ACC112 (cell line): ENCODE results near the gene BTBD7.
A peak's percentile ranks its signal among the peaks of the same experiment; 100 is the strongest.
"Not testable (repeated sequence)": the region's sequence is repeated elsewhere in the genome, so short reads cannot be mapped to it uniquely, and the experiment has no call there.

Experiments
- H2AFZ ChIP-seq: fragments of 200-600 bp; sonication (generic); one replicate; pipeline ENCODE4 v1.6.0; 2017; ENCODE audit warnings: antibody characterized with exemption, low read length; ENCODE audit not compliant: unreplicated experiment
- H3K27ac ChIP-seq: fragments of 200-600 bp; sonication (generic); 2 replicates; pipeline ENCODE4 v1.5.1; 2014; ENCODE audit warnings: low read depth, mild to moderate bottlenecking, antibody characterized with exemption, low read length, moderate library complexity
- H3K27me3 ChIP-seq: fragments of 200-600 bp; sonication (generic); 2 replicates; pipeline ENCODE4 v1.6.1; 2014; ENCODE audit warnings: mild to moderate bottlenecking, antibody characterized with exemption, low read length, moderate library complexity, mixed read lengths; ENCODE audit not compliant: insufficient read depth
- H3K36me3 ChIP-seq: fragments of 200-600 bp; sonication (generic); 2 replicates; pipeline ENCODE4 v1.6.1; 2016; ENCODE audit warnings: mild to moderate bottlenecking, antibody characterized with exemption, low read length, moderate library complexity, mixed read lengths; ENCODE audit not compliant: insufficient read depth
- H3K4me1 ChIP-seq: fragments of 200-600 bp; sonication (generic); one replicate; pipeline ENCODE4 v1.6.1; 2016; ENCODE audit warnings: low read length, mixed read lengths; ENCODE audit not compliant: insufficient read depth, unreplicated experiment, control insufficient read depth
- H3K4me3 ChIP-seq: fragments of 200-600 bp; sonication (generic); 2 replicates; pipeline ENCODE4 v1.5.1; 2014; ENCODE audit warnings: mild to moderate bottlenecking, low read depth, low read length
- H3K79me2 ChIP-seq: fragments of 200-600 bp; sonication (generic); one replicate; pipeline ENCODE4 v1.6.0; 2016; ENCODE audit warnings: low read length; ENCODE audit not compliant: control insufficient read depth, unreplicated experiment, insufficient read depth

BTBD7 gene

DNA sequence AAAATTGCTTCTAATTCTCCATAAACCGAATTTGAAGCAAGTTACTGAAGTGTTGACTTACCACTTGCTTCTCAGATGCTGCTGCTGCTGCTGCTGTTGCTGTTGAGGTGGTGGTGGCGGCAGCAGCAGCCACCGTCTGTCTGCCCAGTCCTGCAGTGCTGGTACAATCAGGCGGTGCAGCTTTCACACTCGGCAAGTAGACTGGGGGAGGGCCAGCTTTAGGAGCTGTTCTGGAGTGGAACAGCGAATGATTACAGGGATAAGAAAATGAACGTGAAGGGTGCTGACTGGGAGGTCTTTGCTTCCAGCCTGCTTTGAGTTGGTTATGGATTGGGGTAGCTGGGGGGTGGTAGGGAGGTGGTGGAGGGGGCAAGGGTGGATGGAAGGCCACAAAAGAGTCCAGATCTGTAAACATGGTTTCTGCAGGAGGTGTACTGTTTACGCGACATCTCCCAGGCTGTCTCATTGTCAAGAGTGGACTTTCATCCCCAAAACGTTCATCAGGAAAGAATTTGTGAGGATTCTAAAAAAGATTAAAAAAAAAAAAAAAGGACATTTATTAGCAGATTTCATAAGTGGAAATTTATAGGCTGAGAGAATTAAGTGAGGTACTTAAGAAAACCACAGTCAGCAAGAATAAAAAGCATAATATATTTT is 86.9 kb downstream of the BTBD7 start:
- Histone ChIP-seq H3K36me3 (peaks cover 26% of the 10 kb centered on the region), H3K27me3 (no peaks in the 10 kb centered on the region), H3K4me1 (peaks cover 4% of the 10 kb centered on the region), H2AFZ (no peak overlapping the region), H3K27ac (no peak overlapping the region), H3K79me2 (no peaks in the 10 kb centered on the region), H3K4me3 (no peak overlapping the region)

DNA sequence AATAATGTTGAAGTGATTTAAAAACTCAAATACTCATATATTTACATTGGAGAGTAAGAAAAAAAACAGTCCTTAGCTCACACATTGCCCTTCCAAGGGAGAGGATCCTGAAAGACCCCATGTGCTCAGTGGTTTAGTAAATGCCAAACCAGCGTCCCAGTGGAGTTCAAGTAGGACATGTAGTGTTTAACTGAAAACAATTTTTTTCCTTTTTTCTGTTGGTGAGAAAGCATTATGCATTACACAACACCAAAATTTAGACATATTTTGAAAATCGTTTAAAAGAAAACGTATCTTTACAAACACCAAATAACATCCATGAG is 92.2 kb downstream of the BTBD7 start:
- Histone ChIP-seq H3K36me3 (peaks cover 9% of the 10 kb centered on the region), H3K4me1 (peaks cover 10% of the 10 kb centered on the region), H3K27ac (peak overlapping the region; percentile 20; the same call in 1 of the 2 replicates), H3K27me3 (no peaks in the 10 kb centered on the region), H3K79me2 (no peaks in the 10 kb centered on the region), H2AFZ (no peak overlapping the region), H3K4me3 (no peak overlapping the region)

- Histone ChIP-seq H2AFZ (no peak overlapping the region), H3K27ac (peak overlapping the region; percentile 20; the same call in 1 of the 2 replicates), H3K27me3 (no peaks in the 10 kb centered on the region), H3K79me2 (no peaks in the 10 kb centered on the region), H3K4me3 (no peak overlapping the region), H3K4me1 (peaks cover 10% of the 10 kb centered on the region), H3K36me3 (peaks cover 4% of the 10 kb centered on the region)
Measured at GRCh38 chr14:93239869-93240677, 92.8 kb downstream of the BTBD7 start.

DNA sequence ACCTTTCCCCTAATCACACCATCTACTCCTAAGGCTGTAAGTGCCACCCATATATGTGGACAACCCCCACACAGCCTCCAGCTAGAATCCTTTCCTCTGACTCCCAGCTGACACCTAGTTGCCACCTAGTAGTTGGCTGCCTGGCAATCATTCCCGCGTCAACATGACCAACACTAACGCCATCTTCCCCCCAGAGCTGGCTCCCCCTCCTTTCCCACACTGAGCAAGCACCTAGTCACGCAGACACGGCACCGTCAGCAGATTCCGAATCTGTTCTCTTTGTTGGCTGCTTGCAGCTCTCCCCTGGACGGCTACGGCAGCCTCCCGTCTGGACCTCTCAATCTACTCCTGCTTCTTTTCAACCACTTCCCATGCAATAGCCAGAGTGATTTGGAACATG is 98.0 kb downstream of the BTBD7 start:
- H3K4me3 ChIP-seq, result no peak overlapping the region
- no peaks in the 10 kb centered on the region for H3K27me3 ChIP-seq
- no peaks in the 10 kb centered on the region for H3K4me1 ChIP-seq
- peak overlapping the region; percentile 7 for H2AFZ ChIP-seq
- H3K79me2 ChIP-seq, result no peaks in the 10 kb centered on the region
- H3K27ac ChIP-seq, result peak overlapping the region; percentile 31; the same call in 1 of the 2 replicates
- 0 out of 2 replicates have a peak, but pooled peaks cover 2% of the 10 kb centered on the region for H3K36me3 ChIP-seq

GRCh38 chr14:93233078-93233477 is 99.8 kb downstream of the BTBD7 start:
- H3K4me3 ChIP-seq, H3K79me2 ChIP-seq, H2AFZ ChIP-seq, H3K4me1 ChIP-seq, H3K36me3 ChIP-seq, H3K27me3 ChIP-seq, H3K27ac ChIP-seq: not testable (repeated sequence)

DNA sequence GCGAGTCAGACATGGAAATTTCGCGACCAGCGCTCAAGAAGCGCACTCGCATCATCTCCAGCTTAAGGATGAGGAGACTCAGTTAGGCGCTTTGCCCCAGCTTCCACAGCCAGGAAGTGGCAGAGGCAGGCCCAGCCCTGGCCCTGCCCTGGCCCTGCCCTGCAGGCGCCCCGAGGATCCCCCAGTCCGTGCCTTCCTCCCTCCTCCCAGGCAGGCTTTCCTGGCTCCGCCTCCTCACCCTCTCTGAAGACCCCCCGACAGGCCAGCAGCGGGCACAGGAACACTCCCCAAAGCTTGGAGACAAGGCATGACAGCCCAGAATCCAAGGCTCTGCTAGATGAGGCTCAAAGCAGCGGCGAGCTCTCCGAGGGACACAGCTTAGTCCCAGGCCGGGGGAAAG is 100.7 kb downstream of the BTBD7 start:
- peak overlapping the region; percentile 75 for H2AFZ ChIP-seq
- H3K4me3 ChIP-seq, result peak overlapping the region; percentile 85

DNA sequence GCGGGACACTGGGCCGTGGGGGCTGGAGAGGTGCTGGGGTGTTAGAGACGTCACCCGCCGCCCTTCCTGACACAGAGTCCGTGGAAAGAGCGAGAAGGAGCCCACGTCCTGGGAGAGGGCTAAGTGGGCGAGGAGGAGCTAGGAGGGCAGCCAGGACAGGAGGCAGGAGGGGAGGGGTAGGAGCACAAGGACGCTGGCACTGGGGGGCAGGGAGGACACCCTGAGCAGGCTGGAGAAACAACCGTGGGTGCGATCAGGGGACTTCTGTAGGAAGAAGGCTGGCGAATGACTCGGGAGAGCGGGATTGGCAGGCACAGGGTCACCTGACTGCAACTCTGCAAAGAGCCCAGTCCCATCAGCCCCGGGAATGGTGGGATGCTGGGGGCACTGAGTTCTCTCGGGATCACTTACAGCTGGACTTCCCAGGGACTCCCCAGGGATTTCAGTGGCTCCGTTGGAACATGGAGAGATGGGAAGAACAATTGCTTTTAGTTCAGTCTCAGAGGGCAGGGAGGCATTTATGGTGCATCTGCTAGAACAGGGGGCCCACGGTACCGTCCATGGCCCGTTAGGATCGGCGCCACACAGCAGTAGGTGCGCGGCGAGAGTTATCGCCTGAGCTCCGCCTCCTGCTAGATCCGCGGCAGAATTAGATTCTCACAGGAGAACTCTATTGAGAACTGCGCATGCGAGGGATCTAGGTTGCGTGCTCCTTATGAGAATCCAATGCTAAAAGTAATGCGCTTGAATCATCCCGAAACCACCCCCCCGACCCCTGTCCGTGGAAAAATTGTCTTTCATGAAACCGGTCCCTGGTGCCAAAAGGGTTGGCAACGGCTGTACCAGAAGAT is 101.5 kb downstream of the BTBD7 start:
- peak overlapping the region; percentile 85 for H3K4me3 ChIP-seq
- peak overlapping the region; percentile 21; the same call in 1 of the 2 replicates for H3K27ac ChIP-seq

More for the DNA sequence above, 100.7 kb downstream of the BTBD7 start:
- peaks cover 16% of the 10 kb centered on the region; the same call in 1 of the 2 replicates for H3K36me3 ChIP-seq
- no peaks in the 10 kb centered on the region for H3K4me1 ChIP-seq
- H3K27ac ChIP-seq, result no peak overlapping the region
- H3K27me3 ChIP-seq, result no peaks in the 10 kb centered on the region
- H3K79me2 ChIP-seq, result no peaks in the 10 kb centered on the region

DNA sequence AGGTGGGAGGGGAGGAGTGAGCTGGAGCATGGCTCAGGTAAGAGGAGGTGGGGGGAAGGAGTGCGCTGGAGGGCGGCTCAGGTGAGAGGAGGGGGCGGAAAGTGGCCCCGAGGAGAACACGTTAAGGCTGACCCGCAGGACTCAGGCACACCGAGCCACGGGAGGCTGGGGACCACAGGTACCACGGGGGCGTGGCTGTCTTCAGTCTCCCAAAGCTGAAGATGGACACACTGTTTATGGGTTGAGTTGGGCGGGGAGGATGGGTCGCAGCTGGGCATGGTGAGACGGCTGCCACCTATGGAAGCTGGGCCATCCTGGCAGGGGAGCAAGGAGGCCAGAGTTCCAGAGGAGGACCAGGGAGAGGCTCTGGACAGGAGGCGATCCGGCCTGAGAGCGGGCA is 102.3 kb downstream of the BTBD7 start:
- no peak overlapping the region for H3K27ac ChIP-seq
- peaks cover 20% of the 10 kb centered on the region; the same call in 1 of the 2 replicates for H3K36me3 ChIP-seq
- no peak overlapping the region for H3K4me3 ChIP-seq
- H2AFZ ChIP-seq, result no peak overlapping the region
- no peaks in the 10 kb centered on the region for H3K27me3 ChIP-seq
- H3K79me2 ChIP-seq, result no peaks in the 10 kb centered on the region
- H3K4me1 ChIP-seq, result no peaks in the 10 kb centered on the region

More for the DNA sequence above, 101.5 kb downstream of the BTBD7 start:
- Histone ChIP-seq H3K4me1 (no peaks in the 10 kb centered on the region), H3K27me3 (no peaks in the 10 kb centered on the region), H2AFZ (peak overlapping the region; percentile 95), H3K36me3 (peaks cover 20% of the 10 kb centered on the region; the same call in 1 of the 2 replicates), H3K79me2 (no peaks in the 10 kb centered on the region)

DNA sequence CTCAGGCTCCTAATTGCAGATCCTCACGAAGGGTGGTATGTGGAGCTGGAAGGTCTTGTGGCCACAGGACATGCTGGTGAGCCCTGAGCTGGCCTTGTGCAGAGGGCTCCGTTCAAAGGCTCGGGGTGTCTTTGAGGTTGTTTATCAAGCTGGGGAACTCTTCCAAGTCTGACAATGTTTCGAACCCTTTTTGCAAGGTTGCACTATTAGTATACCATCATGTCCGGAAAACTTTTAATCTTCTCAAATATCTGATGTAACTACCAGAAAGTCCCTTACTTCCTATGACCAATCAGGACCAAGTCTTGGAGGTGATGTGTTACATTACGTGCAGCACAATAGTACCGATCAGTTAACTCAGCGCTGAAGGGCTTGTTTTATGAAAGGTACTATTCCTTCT is 104.3 kb downstream of the BTBD7 start:
- H3K27me3 ChIP-seq, result no peaks in the 10 kb centered on the region
- H3K36me3 ChIP-seq, result peaks cover 20% of the 10 kb centered on the region; the same call in 1 of the 2 replicates
- H3K27ac ChIP-seq, result no peak overlapping the region
- no peaks in the 10 kb centered on the region for H3K4me1 ChIP-seq
- H2AFZ ChIP-seq, result no peak overlapping the region
- no peak overlapping the region for H3K4me3 ChIP-seq
- H3K79me2 ChIP-seq, result no peaks in the 10 kb centered on the region

- H3K36me3 ChIP-seq, result peaks cover 16% of the 10 kb centered on the region; the same call in 1 of the 2 replicates
- no peak overlapping the region for H2AFZ ChIP-seq
- no peak overlapping the region for H3K27ac ChIP-seq
- H3K27me3 ChIP-seq, result no peaks in the 10 kb centered on the region
- H3K79me2 ChIP-seq, result no peaks in the 10 kb centered on the region
- no peaks in the 10 kb centered on the region for H3K4me1 ChIP-seq
- H3K4me3 ChIP-seq, result no peak overlapping the region
Measured at GRCh38 chr14:93223565-93223964, 109.3 kb downstream of the BTBD7 start.
